Karpas-422 (cell line): ENCODE measurements around the gene GCG. TPM values are rescaled to one million over a fixed set of nuclear protein-coding genes. Genes with fewer than 3 reads are reported as not detected.

Experiments used
- DNase-seq: peaks from one replicate; pipeline ENCODE4 v3.0.0-alpha.2; 2015
- H2AFZ ChIP-seq: fragments of 200-600 bp; sonication (generic); 2 replicates; pipeline ENCODE4 v1.6.1; 2014; ENCODE audit warnings: antibody characterized with exemption, low read length, mixed read lengths
- H3K27ac ChIP-seq: fragments of 200-600 bp; sonication (generic); 2 replicates; pipeline ENCODE4 v1.5.1; 2014; ENCODE audit warnings: mild to moderate bottlenecking, low read length, moderate library complexity
- H3K27me3 ChIP-seq: fragments of 200-600 bp; sonication (generic); 2 replicates; pipeline ENCODE4 v1.6.1; 2014; ENCODE audit warnings: low read length, mixed read lengths
- H3K36me3 ChIP-seq: fragments of 200-600 bp; sonication (generic); 2 replicates; pipeline ENCODE4 v1.6.1; 2014; ENCODE audit warnings: low read length, mixed read lengths; ENCODE audit not compliant: insufficient read depth
- H3K4me1 ChIP-seq: fragments of 200-600 bp; sonication (generic); 2 replicates; pipeline ENCODE4 v1.6.1; 2014; ENCODE audit warnings: mild to moderate bottlenecking, low read length, mixed read lengths
- H3K4me2 ChIP-seq: fragments of 200-600 bp; sonication (generic); 2 replicates; pipeline ENCODE4 v1.6.1; 2014; ENCODE audit warnings: low read length, low read depth, mild to moderate bottlenecking; ENCODE audit not compliant: poor library complexity, severe bottlenecking
- H3K4me3 ChIP-seq: fragments of 200-600 bp; sonication (generic); 2 replicates; pipeline ENCODE4 v1.5.1; 2014; ENCODE audit warnings: mild to moderate bottlenecking, antibody characterized with exemption, low read length, mixed read lengths
- H3K79me2 ChIP-seq: fragments of 200-600 bp; sonication (generic); 2 replicates; pipeline ENCODE4 v1.6.1; 2014; ENCODE audit warnings: mild to moderate bottlenecking, low read length, mixed read lengths
- H3K9ac ChIP-seq: fragments of 200-600 bp; sonication (generic); 2 replicates; pipeline ENCODE4 v1.6.0; 2014; ENCODE audit warnings: low read length
- H3K9me2 ChIP-seq: fragments of 200-600 bp; sonication (generic), shearing (Covaris generic); replicated peaks from 2 replicates; pipeline ENCODE4 v1.6.0; 2014; ENCODE audit warnings: mild to moderate bottlenecking, low read length, moderate library complexity; ENCODE audit not compliant: insufficient read depth
- H3K9me3 ChIP-seq: fragments of 300-700, 200-600 bp; sonication (generic); 2 replicates; pipeline ENCODE4 v1.6.1; 2014; ENCODE audit warnings: low read length, mixed read lengths
- H4K20me1 ChIP-seq: fragments of 200-600 bp; sonication (generic); 2 replicates; pipeline ENCODE4 v1.6.1; 2014; ENCODE audit warnings: mild to moderate bottlenecking, antibody characterized with exemption, low read length, low read depth; ENCODE audit not compliant: insufficient read depth
- total RNA-seq: library from RNA; depleted of rRNA; stranded (reverse); fragments of >200 nt; shearing (Covaris generic); gene quantifications from 2 replicates; pipeline ENCODE4 v1.2.3, GENCODE V29; 2014; ENCODE audit warnings: low replicate concordance; rRNA removed

The GCG gene
- not detected in 2 replicates for total RNA-seq

DNA sequence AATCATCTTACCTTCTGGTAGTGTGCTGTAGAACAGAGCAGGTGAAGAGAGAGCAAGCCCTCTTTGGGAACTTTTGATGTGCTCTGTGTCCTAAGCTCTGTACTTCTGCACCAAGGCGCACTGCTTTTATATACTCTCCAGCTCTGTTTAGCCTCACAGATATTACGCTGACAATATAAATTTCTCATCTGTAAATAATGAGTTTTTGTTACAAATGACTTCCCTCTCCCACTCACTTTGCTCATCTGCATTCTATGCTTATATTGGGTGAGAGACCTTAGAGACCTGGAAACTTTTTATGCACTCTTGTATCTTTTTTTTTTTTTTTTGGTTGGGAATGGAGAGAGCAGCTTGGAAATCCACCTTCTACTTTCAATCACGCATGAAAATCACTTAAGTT lies at the start of gene GCG:
GCG (minus strand) TSS at position 101 of the 400 bp plus-strand sequence. CDS start 3,069 bp downstream, outside the sequence.
- no peaks in the 10 kb centered on the region for H4K20me1 ChIP-seq
- H3K36me3 ChIP-seq: no peaks in the 10 kb centered on the region
- H2AFZ ChIP-seq: no peak within 1 kb of the TSS
- no peaks in the 10 kb centered on the region for H3K9me3 ChIP-seq
- no peak for DNase-seq
- H3K27me3 ChIP-seq: 0 out of 2 replicates have a peak, but pooled peaks cover 2% of the 10 kb centered on the region
- no peak within 1 kb of the TSS for H3K9ac ChIP-seq
- H3K79me2 ChIP-seq: no peaks in the 10 kb centered on the region
- no peaks in the 10 kb centered on the region for H3K9me2 ChIP-seq
- no peak within 1 kb of the TSS for H3K4me2 ChIP-seq
- H3K27ac ChIP-seq: no peak within 1 kb of the TSS
- H3K4me3 ChIP-seq: no peak within 1 kb of the TSS
- no peaks in the 10 kb centered on the region for H3K4me1 ChIP-seq

DNA sequence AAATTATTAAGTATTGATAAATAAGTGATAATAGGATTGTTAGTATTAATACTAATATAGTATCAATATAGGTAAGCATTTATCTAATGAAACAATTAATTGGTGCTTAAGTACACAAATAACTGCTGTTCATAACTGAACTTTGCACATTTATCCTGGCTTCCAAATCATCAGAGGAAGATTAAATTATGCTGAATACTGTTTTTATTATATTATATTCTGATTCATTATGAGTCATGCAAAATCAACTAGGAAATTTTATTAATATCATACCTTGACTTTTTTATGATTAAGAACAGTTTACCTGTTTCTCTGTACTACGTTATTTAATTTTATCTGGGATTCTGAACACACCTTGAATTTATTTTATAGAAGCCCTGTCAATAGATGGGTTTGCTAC lies 48.6 kb upstream of the GCG start:
- Histone ChIP-seq H3K27me3 (no peaks in the 10 kb centered on the region), H4K20me1 (no peaks in the 10 kb centered on the region), H3K4me3 (no peak overlapping the region), H3K9me3 (no peaks in the 10 kb centered on the region), H3K79me2 (no peaks in the 10 kb centered on the region), H3K4me2 (no peak overlapping the region), H2AFZ (no peak overlapping the region), H3K36me3 (no peaks in the 10 kb centered on the region), H3K27ac (no peak overlapping the region), H3K4me1 (no peaks in the 10 kb centered on the region), H3K9me2 (no peaks in the 10 kb centered on the region), H3K9ac (no peak overlapping the region)
- no peak for DNase-seq

DNA sequence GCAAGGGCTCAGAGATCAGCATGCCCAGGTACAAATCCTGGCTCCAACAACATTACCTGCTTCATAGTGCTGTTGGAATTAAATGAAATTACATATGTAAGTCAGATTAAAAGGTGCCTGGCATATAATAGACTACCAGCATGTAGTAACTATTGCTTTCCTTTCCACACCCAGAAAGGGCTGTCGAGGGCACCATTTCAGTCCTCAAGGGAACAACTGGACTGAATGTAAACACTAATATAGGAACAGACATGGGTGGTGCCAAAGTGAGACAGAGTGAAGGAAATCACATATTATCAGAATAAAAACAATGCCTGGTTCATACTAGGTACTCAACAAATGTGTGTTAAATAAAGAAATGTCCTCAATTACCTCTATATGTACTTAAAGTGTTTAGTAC lies 47.9 kb upstream of the GCG start:
- DNase-seq: no peak
- no peaks in the 10 kb centered on the region for H3K79me2 ChIP-seq
- no peak overlapping the region for H3K4me3 ChIP-seq
- H3K36me3 ChIP-seq: no peaks in the 10 kb centered on the region
- no peaks in the 10 kb centered on the region for H3K9me3 ChIP-seq
- H3K27ac ChIP-seq: no peak overlapping the region
- H3K9me2 ChIP-seq: no peaks in the 10 kb centered on the region
- no peak overlapping the region for H3K4me2 ChIP-seq
- no peaks in the 10 kb centered on the region for H3K4me1 ChIP-seq
- no peaks in the 10 kb centered on the region for H4K20me1 ChIP-seq
- no peak overlapping the region for H2AFZ ChIP-seq
- no peak overlapping the region for H3K9ac ChIP-seq
- no peaks in the 10 kb centered on the region for H3K27me3 ChIP-seq

DNA sequence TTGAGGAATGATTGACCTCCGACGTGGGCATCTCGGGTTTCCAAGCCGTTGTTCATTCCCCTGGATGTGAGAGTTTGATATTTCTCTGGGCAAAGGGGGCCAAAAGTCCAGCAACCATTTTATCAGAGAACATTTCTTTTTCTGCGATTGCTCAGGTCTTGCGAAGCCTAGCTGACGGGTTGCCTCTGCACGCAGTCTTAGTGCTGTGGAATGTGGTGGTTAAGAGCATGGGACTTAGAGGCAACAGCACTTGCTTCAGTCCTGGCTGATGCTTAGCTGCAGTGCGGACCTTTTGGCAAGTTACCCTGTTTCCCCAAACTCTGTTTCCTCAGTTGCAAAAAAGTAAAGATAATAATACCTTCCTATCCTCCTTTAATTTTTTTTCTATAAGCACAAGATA lies 46.2 kb upstream of the GCG start:
- Histone ChIP-seq H2AFZ (no peak overlapping the region), H4K20me1 (no peaks in the 10 kb centered on the region), H3K4me1 (no peaks in the 10 kb centered on the region), H3K4me3 (no peak overlapping the region), H3K9ac (no peak overlapping the region), H3K36me3 (no peaks in the 10 kb centered on the region), H3K4me2 (no peak overlapping the region), H3K79me2 (no peaks in the 10 kb centered on the region), H3K27ac (no peak overlapping the region), H3K9me2 (no peaks in the 10 kb centered on the region), H3K27me3 (no peaks in the 10 kb centered on the region), H3K9me3 (no peaks in the 10 kb centered on the region)
- no peak for DNase-seq

DNA sequence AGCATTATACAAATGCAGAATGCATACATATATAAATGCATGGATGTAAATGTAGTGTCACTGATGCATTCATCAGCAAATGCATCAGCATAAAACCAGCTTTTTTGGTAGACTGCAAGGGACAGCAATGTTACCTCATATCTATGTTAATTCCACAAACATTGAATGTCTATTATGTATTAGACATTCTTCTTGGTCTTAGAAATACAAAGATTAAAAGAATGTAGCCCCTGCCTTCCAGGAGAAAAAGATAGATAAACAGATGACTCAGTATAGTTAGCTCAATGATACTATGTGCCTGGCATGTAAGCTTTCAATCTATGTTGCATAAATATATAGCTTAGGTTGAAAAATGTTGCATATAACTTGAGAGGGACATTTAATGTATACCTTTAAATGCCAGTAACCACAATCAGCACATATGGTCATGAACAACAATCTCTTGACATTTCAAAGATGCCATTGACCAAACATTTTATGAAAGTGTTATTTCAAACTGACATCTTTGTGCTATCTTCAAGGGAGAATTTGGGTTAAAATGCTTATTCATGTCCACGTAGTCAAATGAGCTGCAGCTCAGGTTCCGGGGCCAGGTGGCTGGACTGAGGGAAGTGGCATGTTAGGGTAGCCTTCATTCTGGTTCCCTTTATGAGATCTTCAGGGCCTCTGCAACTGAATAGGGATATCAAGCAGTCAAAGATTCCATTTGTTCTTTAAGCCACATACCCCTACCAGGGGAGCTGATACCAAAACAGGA lies 45.2 kb upstream of the GCG start:
- no peaks in the 10 kb centered on the region for H3K9me2 ChIP-seq
- H3K9ac ChIP-seq: no peak overlapping the region
- H3K27me3 ChIP-seq: no peaks in the 10 kb centered on the region
- no peak overlapping the region for H3K27ac ChIP-seq
- H3K4me1 ChIP-seq: no peaks in the 10 kb centered on the region
- no peak for DNase-seq
- no peaks in the 10 kb centered on the region for H3K36me3 ChIP-seq
- H3K79me2 ChIP-seq: no peaks in the 10 kb centered on the region
- no peaks in the 10 kb centered on the region for H3K9me3 ChIP-seq
- H4K20me1 ChIP-seq: no peaks in the 10 kb centered on the region
- H2AFZ ChIP-seq: no peak overlapping the region
- H3K4me3 ChIP-seq: no peak overlapping the region
- no peak overlapping the region for H3K4me2 ChIP-seq

DNA sequence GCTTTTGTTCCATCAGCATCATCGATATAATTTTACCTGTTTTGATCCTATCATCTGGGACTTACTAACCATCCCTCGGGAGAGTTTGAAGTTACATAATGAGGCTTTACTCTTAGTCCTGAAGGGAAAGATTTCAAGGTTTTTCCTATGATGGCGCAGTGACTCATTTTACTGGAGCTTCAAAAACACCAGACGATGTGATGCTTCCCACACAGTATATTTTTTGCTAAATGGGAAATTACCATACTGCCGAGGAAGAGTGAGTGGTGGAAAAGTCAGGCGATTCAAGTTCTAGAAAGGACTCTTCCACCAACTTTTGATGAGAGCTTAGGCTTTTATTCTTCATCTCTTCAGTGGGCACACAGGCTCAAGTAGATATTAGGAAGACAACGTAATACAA lies 44.6 kb upstream of the GCG start:
- H3K9me3 ChIP-seq: no peaks in the 10 kb centered on the region
- no peak overlapping the region for H3K4me3 ChIP-seq
- H3K4me2 ChIP-seq: no peak overlapping the region
- no peaks in the 10 kb centered on the region for H3K4me1 ChIP-seq
- H3K9me2 ChIP-seq: no peaks in the 10 kb centered on the region
- no peaks in the 10 kb centered on the region for H3K27me3 ChIP-seq
- no peak overlapping the region for H3K27ac ChIP-seq
- H3K79me2 ChIP-seq: no peaks in the 10 kb centered on the region
- no peaks in the 10 kb centered on the region for H3K36me3 ChIP-seq
- no peaks in the 10 kb centered on the region for H4K20me1 ChIP-seq
- no peak overlapping the region for H2AFZ ChIP-seq
- DNase-seq: no peak
- H3K9ac ChIP-seq: no peak overlapping the region

DNA sequence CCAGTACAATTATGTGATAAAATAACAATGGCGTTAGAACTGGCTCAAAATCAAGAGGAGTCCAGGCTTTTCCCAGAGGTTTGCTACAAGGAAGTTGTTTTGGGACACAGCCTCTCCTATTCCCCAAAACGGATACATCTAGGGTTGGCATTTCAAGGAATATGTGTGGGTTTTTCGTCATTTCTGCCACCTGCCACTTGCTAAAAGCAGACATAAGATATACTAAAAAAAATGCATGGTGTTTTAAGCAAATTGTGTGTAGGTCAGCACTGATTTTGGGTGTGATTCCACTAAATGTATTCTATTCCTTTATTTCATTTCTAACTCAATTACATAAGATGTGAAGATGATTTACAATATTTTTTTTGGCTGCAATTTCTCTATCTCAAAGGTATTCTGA lies 36.4 kb upstream of the GCG start:
- Histone ChIP-seq H3K4me2 (no peak overlapping the region), H4K20me1 (no peaks in the 10 kb centered on the region), H3K4me1 (no peaks in the 10 kb centered on the region), H3K9ac (no peak overlapping the region), H3K4me3 (no peak overlapping the region), H3K79me2 (no peaks in the 10 kb centered on the region), H3K27me3 (no peaks in the 10 kb centered on the region), H3K9me2 (no peaks in the 10 kb centered on the region), H3K9me3 (no peaks in the 10 kb centered on the region), H3K27ac (no peak overlapping the region), H2AFZ (no peak overlapping the region), H3K36me3 (no peaks in the 10 kb centered on the region)
- DNase-seq: no peak

DNA sequence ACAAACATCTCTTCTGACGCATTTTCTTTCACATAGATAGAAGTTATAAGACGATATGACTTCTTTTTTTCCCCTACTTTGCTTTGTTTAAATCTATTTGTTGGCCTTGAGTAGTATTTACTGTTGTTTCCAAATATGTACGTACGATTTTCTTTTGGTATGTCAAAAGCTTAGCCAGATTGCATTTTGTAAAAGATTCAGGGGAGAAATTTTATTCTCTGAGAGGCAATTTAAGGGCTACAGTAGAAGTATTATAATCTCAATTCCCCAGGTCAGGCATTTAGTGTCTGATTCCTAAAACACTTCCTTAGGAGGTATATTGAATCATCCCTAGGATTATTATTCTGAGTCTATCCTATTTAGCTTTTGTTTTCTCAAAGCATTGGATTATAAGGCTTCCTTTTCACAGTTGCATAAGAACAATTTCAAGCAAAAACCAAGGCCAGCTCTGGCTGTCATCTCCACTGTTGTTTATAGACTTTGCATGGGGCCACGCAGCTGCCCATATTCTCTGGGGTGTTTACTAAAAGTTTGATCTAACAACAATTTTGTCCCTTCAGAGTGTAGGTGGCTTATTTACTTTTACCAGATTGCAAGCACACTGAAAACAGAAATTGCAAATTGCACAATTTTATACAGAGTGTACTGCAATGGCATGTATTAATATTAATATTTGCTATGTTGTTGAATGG lies 33.6 kb upstream of the GCG start:
- Histone ChIP-seq H4K20me1 (no peaks in the 10 kb centered on the region), H3K79me2 (no peaks in the 10 kb centered on the region), H3K4me1 (no peaks in the 10 kb centered on the region), H3K4me2 (no peak overlapping the region), H3K9ac (no peak overlapping the region), H3K9me2 (no peaks in the 10 kb centered on the region), H3K4me3 (no peak overlapping the region), H3K9me3 (no peaks in the 10 kb centered on the region), H3K36me3 (no peaks in the 10 kb centered on the region), H3K27ac (no peak overlapping the region), H3K27me3 (no peaks in the 10 kb centered on the region), H2AFZ (no peak overlapping the region)
- no peak for DNase-seq
